HEK293 (cell line): Measurements from ENCODE around the gene SLC8A1.

Experiments used
- CTCF ChIA-PET: fragments of 350-600 bp; formaldehyde crosslinking; extraction: SDS; loops from one replicate; lab custom pipeline; 2021; ENCODE audit warnings: antibody characterized with exemption; lab: Yijun Ruan, JAX
- POLR2A ChIA-PET: fragments of 300-600 bp; formaldehyde crosslinking; extraction: SDS; loops from one replicate; lab custom pipeline; 2020; ENCODE audit warnings: antibody characterized with exemption, inconsistent platforms; lab: Yijun Ruan, JAX
- H3K27ac ChIP-seq: fragments of 200-500 bp; sonication (Bioruptor generic); 2 replicates; pipeline ENCODE4 v1.5.1; 2014; ENCODE audit warnings: low read depth, low read length, control low read depth, inconsistent platforms; ENCODE audit errors: extremely low read depth
- H3K36me3 ChIP-seq, 2 experiments: fragments of 200-500 bp in 1 of 2; sonication (Bioruptor generic) in 1 of 2; 1 replicate in 1 of 2; 2 replicates in 1 of 2; pipeline ENCODE4 v1.5.1; 2014 to 2017; ENCODE audit warnings: inconsistent platforms in 2 of 2, low read length in 2 of 2; ENCODE audit not compliant: control insufficient read depth in 2 of 2, insufficient read depth in 1 of 2
- H3K4me1 ChIP-seq: fragments of 200-500 bp; sonication (Bioruptor generic); 2 replicates; pipeline ENCODE4 v1.5.1; 2014; ENCODE audit warnings: mild to moderate bottlenecking, low read length, inconsistent platforms; ENCODE audit not compliant: control insufficient read depth, insufficient read depth
- H3K4me3 ChIP-seq: 2 replicates; pipeline ENCODE4 v1.5.1; 2011; ENCODE audit warnings: low read depth, mild to moderate bottlenecking, control low read depth, low read length, moderate library complexity
- H3K9me3 ChIP-seq: fragments of 200-500 bp; sonication (Bioruptor generic); 2 replicates; pipeline ENCODE4 v1.5.1; 2014; ENCODE audit warnings: low read depth, low read length, inconsistent platforms; ENCODE audit not compliant: control insufficient read depth, insufficient read depth
- BCL11B ChIP-seq: fragments of 450-650 bp; formaldehyde crosslinking; IDR thresholded peaks from 2 replicates; pipeline ENCODE4 v1.5.1; 2016; ENCODE audit warnings: low read depth, missing biosample characterization, missing genetic modification characterization
- KLF9 ChIP-seq: fragments of 450-650 bp; formaldehyde crosslinking; IDR thresholded peaks from 2 replicates; pipeline ENCODE4 v1.5.1; 2016; ENCODE audit warnings: missing biosample characterization, missing genetic modification characterization, low read depth
- SCRT1 ChIP-seq: fragments of 450-650 bp; formaldehyde crosslinking; IDR thresholded peaks from 2 replicates; pipeline ENCODE4 v1.5.1; 2016; ENCODE audit warnings: missing biosample characterization, missing genetic modification characterization, borderline replicate concordance
- TSHZ1 ChIP-seq: fragments of 450-650 bp; formaldehyde crosslinking; IDR thresholded peaks from 2 replicates; pipeline ENCODE4 v1.5.1; 2016; ENCODE audit warnings: missing biosample characterization, missing genetic modification characterization, borderline replicate concordance
- ZBTB17 ChIP-seq: fragments of 450-650 bp; formaldehyde crosslinking; IDR thresholded peaks from 2 replicates; pipeline ENCODE4 v1.5.1; 2016; ENCODE audit warnings: missing biosample characterization, missing genetic modification characterization
- ZBTB20 ChIP-seq: fragments of 450-650 bp; formaldehyde crosslinking; IDR thresholded peaks from 2 replicates; pipeline ENCODE4 v1.5.1; 2016; ENCODE audit warnings: missing biosample characterization, missing genetic modification characterization
- ZNF112 ChIP-seq: fragments of 450-650 bp; formaldehyde crosslinking; IDR thresholded peaks from 2 replicates; pipeline ENCODE4 v1.5.0; 2017; ENCODE audit warnings: missing biosample characterization, missing genetic modification characterization
- ZNF138 ChIP-seq: fragments of 450-650 bp; formaldehyde crosslinking; IDR thresholded peaks from 2 replicates; pipeline ENCODE4 v1.5.1; 2016; ENCODE audit warnings: missing biosample characterization, missing genetic modification characterization, borderline replicate concordance
- ZNF157 ChIP-seq: fragments of 450-650 bp; formaldehyde crosslinking; IDR thresholded peaks from 2 replicates; pipeline ENCODE4 v1.5.1; 2016; ENCODE audit warnings: missing biosample characterization, missing genetic modification characterization
- ZNF211 ChIP-seq: fragments of 450-650 bp; formaldehyde crosslinking; IDR thresholded peaks from 2 replicates; pipeline ENCODE4 v1.5.1; 2016; ENCODE audit warnings: low read depth, missing biosample characterization, missing genetic modification characterization
- ZNF221 ChIP-seq: fragments of 450-650 bp; formaldehyde crosslinking; IDR thresholded peaks from 2 replicates; pipeline ENCODE4 v1.5.1; 2017; ENCODE audit warnings: missing biosample characterization, missing genetic modification characterization, borderline replicate concordance
- ZNF23 ChIP-seq: fragments of 450-650 bp; formaldehyde crosslinking; IDR thresholded peaks from 2 replicates; pipeline ENCODE4 v1.5.1; 2016; ENCODE audit warnings: missing biosample characterization, missing genetic modification characterization, borderline replicate concordance
- ZNF404 ChIP-seq: fragments of 450-650 bp; formaldehyde crosslinking; IDR thresholded peaks from 2 replicates; pipeline ENCODE4 v1.5.1; 2017; ENCODE audit warnings: missing biosample characterization, missing genetic modification characterization
- ZNF510 ChIP-seq: fragments of 450-650 bp; formaldehyde crosslinking; IDR thresholded peaks from 2 replicates; pipeline ENCODE4 v1.5.1; 2018; ENCODE audit warnings: mild to moderate bottlenecking, missing genetic modification characterization, missing biosample characterization; ENCODE audit not compliant: insufficient replicate concordance
- ZNF514 ChIP-seq: fragments of 450-650 bp; formaldehyde crosslinking; IDR thresholded peaks from 2 replicates; pipeline ENCODE4 v1.5.1; 2016; ENCODE audit warnings: missing biosample characterization, missing genetic modification characterization
- ZNF549 ChIP-seq: fragments of 450-650 bp; IDR thresholded peaks from 2 replicates; pipeline ENCODE4 v1.5.1; 2018; ENCODE audit warnings: missing biosample characterization, missing genetic modification characterization, mild to moderate bottlenecking, inconsistent platforms, moderate library complexity
- ZNF561 ChIP-seq: fragments of 450-650 bp; IDR thresholded peaks from 2 replicates; pipeline ENCODE4 v1.5.1; 2018; ENCODE audit warnings: missing biosample characterization, missing genetic modification characterization, borderline replicate concordance
- ZNF571 ChIP-seq: fragments of 450-650 bp; formaldehyde crosslinking; IDR thresholded peaks from 2 replicates; pipeline ENCODE4 v1.5.0; 2017; ENCODE audit warnings: missing biosample characterization, missing genetic modification characterization
- ZNF580 ChIP-seq: fragments of 450-650 bp; formaldehyde crosslinking; IDR thresholded peaks from 2 replicates; pipeline ENCODE4 v1.5.1; 2016; ENCODE audit warnings: missing biosample characterization, missing genetic modification characterization
- ZNF692 ChIP-seq: fragments of 450-650 bp; formaldehyde crosslinking; IDR thresholded peaks from 2 replicates; pipeline ENCODE4 v1.5.1; 2016; ENCODE audit warnings: missing biosample characterization, missing genetic modification characterization
- ZNF747 ChIP-seq: fragments of 450-650 bp; formaldehyde crosslinking; IDR thresholded peaks from 2 replicates; pipeline ENCODE4 v1.5.1; 2016; ENCODE audit warnings: missing biosample characterization, missing genetic modification characterization
- TF ChIP-seq, protein P1 (sequence below): fragments of 450-650 bp; formaldehyde crosslinking; IDR thresholded peaks from 2 replicates; pipeline ENCODE4 v1.5.1; 2017; ENCODE audit warnings: missing biosample characterization, missing genetic modification characterization
- TF ChIP-seq, protein P2 (sequence below): IDR thresholded peaks from 2 replicates; pipeline ENCODE4 v1.6.1; 2011; ENCODE audit warnings: mild to moderate bottlenecking, low read depth, low read length, borderline replicate concordance
- TF ChIP-seq, protein P3 (sequence below): fragments of 450-650 bp; formaldehyde crosslinking; IDR thresholded peaks from 2 replicates; pipeline ENCODE4 v1.5.1; 2016; ENCODE audit warnings: missing biosample characterization, missing genetic modification characterization

Gene SLC8A1

GRCh38 chr2:40049781-40050180, 402.1 kb downstream of the SLC8A1 start:
- ChIA-PET POLR2A (no interaction called here), CTCF (no interaction called here)
- Histone ChIP-seq H3K9me3 (no peaks in the 10 kb centered on the region), H3K27ac (no peak overlapping the region), H3K36me3 (no peaks in the 10 kb centered on the region), H3K4me3 (no peak overlapping the region)
- TF ChIP-seq ZNF221 (no peak), ZNF561 (tag by site-specific recombination) (no peak), BCL11B (tag by site-specific recombination) (no peak), ZNF549 (tag by site-specific recombination) (no peak), KLF9 (tag by site-specific recombination) (no peak), ZNF138 (tag by site-specific recombination) (no peak), ZNF514 (tag by site-specific recombination) (no peak), ZNF580 (tag by site-specific recombination) (no peak), ZNF157 (tag by site-specific recombination) (no peak)
- TF ChIP-seq, protein P1, sequence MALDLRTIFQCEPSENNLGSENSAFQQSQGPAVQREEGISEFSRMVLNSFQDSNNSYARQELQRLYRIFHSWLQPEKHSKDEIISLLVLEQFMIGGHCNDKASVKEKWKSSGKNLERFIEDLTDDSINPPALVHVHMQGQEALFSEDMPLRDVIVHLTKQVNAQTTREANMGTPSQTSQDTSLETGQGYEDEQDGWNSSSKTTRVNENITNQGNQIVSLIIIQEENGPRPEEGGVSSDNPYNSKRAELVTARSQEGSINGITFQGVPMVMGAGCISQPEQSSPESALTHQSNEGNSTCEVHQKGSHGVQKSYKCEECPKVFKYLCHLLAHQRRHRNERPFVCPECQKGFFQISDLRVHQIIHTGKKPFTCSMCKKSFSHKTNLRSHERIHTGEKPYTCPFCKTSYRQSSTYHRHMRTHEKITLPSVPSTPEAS (tag by site-specific recombination) = no peak
- TF ChIP-seq, all 188 proteins: peak for 0
- H3K4me1 ChIP-seq = no peaks in the 10 kb centered on the region

DNA sequence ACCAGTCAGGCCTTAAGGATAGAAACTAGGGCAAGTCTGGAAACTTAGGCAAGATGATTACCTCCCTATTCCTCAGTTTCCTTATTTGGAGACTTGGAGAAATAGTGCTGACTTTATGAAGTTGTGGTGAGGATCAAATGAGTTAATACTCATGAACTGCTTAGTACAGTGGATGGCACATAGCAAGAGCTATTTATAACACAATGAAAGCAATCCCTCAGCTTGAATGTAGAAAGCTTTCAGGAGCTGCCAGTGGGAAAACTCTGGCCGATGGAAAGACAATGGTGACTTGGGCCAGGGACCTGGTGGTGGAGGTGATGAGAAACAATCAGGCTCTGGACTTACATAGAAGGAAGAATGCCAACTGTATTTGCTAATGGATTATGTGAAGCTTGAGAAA, 403.4 kb downstream of the SLC8A1 start:
- Histone ChIP-seq H3K27ac (no peak overlapping the region), H3K4me1 (no peaks in the 10 kb centered on the region), H3K9me3 (no peaks in the 10 kb centered on the region), H3K4me3 (no peak overlapping the region), H3K36me3 (no peaks in the 10 kb centered on the region)
- CTCF ChIA-PET = no interaction called here
- TF ChIP-seq ZBTB17 (tag by site-specific recombination) (no peak), ZBTB20 (tag by site-specific recombination) (no peak), ZNF404 (no peak), ZNF692 (no peak), ZNF211 (no peak), SCRT1 (tag by site-specific recombination) (no peak), ZNF510 (tag by site-specific recombination) (no peak), ZNF23 (no peak)
- TF ChIP-seq, protein P2, sequence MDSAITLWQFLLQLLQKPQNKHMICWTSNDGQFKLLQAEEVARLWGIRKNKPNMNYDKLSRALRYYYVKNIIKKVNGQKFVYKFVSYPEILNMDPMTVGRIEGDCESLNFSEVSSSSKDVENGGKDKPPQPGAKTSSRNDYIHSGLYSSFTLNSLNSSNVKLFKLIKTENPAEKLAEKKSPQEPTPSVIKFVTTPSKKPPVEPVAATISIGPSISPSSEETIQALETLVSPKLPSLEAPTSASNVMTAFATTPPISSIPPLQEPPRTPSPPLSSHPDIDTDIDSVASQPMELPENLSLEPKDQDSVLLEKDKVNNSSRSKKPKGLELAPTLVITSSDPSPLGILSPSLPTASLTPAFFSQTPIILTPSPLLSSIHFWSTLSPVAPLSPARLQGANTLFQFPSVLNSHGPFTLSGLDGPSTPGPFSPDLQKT = no peak
- POLR2A ChIA-PET = no interaction called here

DNA sequence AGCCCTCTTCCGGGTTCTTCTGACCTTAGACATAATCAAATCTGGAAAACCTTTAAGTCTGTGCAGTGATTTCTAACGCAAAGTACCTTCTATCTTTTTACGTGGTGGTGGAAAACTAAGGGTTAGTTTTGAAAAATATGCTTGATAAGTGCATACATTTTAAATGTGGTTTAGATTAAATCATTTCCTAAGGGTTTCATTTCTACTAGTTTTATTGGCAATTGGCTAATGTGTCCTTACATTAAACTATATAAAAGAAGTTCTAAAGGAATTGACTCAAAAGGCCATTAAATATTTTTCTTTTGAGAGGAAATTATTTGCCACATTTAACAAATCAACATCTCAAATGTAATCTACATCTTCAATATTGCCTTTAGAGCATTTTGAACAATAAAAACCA, 404.5 kb downstream of the SLC8A1 start:
- H3K4me1 ChIP-seq = no peaks in the 10 kb centered on the region
- H3K36me3 ChIP-seq = no peaks in the 10 kb centered on the region
- ChIA-PET POLR2A (no interaction called here), CTCF (interaction anchor here (0.7 kb wide), 1 partner anchor 102 kb away, joined by 3 read pairs; no protein-coding TSS in a partner anchor)
- H3K9me3 ChIP-seq = no peaks in the 10 kb centered on the region
- H3K4me3 ChIP-seq = no peak overlapping the region
- no peak overlapping the region for H3K27ac ChIP-seq
- TF ChIP-seq ZNF747 = no peak
- TF ChIP-seq ZNF561 (tag by site-specific recombination) = no peak
- no peak for TF ChIP-seq ZNF112 (tag by site-specific recombination)
- TF ChIP-seq, protein P3, sequence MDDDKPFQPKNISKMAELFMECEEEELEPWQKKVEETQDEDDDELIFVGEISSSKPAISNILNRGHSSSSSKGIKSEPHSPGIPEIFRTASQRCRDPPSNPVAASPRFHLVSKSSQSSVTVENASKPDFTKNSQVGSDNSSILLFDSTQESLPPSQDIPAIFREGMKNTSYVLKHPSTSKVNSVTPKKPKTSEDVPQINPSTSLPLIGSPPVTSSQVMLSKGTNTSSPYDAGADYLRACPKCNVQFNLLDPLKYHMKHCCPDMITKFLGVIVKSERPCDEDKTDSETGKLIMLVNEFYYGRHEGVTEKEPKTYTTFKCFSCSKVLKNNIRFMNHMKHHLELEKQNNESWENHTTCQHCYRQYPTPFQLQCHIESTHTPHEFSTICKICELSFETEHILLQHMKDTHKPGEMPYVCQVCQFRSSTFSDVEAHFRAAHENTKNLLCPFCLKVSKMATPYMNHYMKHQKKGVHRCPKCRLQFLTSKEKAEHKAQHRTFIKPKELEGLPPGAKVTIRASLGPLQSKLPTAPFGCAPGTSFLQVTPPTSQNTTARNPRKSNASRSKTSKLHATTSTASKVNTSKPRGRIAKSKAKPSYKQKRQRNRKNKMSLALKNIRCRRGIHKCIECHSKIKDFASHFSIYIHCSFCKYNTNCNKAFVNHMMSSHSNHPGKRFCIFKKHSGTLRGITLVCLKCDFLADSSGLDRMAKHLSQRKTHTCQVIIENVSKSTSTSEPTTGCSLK (tag by site-specific recombination) = no peak
- no peak for TF ChIP-seq ZNF571 (tag by site-specific recombination)
- no peak for TF ChIP-seq TSHZ1 (tag by site-specific recombination)
